SK-N-SH treated with all-trans-retinoic acid at 6 μM for 48 hours (cell line): ENCODE measurements around the gene SEH1L.

ENCODE experiments used
- ATAC-seq: fragments of 200-7000 bp; cut with Tn5 transposase; 3 replicates; pipeline ENCODE4 v1.9.1; 2020; ENCODE audit warnings: mild to moderate bottlenecking, moderate library complexity
- ARNTL ChIP-seq: fragments of 450-650 bp; formaldehyde crosslinking; IDR thresholded peaks from 2 replicates; pipeline ENCODE4 v1.5.0; 2020; ENCODE audit warnings: low read depth, mild to moderate bottlenecking, moderate library complexity, borderline replicate concordance
- BACH2 ChIP-seq: fragments of 250-450 bp; sonication (Bioruptor Pico); IDR thresholded peaks from 2 replicates; pipeline ENCODE4 v1.9.0; 2021; ENCODE audit warnings: mild to moderate bottlenecking, borderline replicate concordance
- CREB5 ChIP-seq: fragments of 250-450 bp; sonication (Bioruptor Pico); IDR thresholded peaks from 2 replicates; pipeline ENCODE4 v1.5.1; 2020; ENCODE audit warnings: low read depth, mild to moderate bottlenecking, moderate library complexity
- ESRRG ChIP-seq: fragments of 250-450 bp; sonication (Bioruptor Pico); IDR thresholded peaks from 2 replicates; pipeline ENCODE4 v1.6.1; 2021; ENCODE audit warnings: mild to moderate bottlenecking
- GLIS3 ChIP-seq: fragments of 250-450 bp; sonication (Bioruptor Pico); IDR thresholded peaks from 2 replicates; pipeline ENCODE4 v1.5.0; 2020; ENCODE audit warnings: mild to moderate bottlenecking, moderate library complexity
- ISL1 ChIP-seq: fragments of 250-450 bp; sonication (Bioruptor Pico); IDR thresholded peaks from 2 replicates; pipeline ENCODE4 v2.1.2; 2022; ENCODE audit warnings: mild to moderate bottlenecking, moderate library complexity
- OSR1 ChIP-seq: fragments of 250-450 bp; sonication (Bioruptor Pico); IDR thresholded peaks from 2 replicates; pipeline ENCODE4 v1.8.0; 2022; ENCODE audit warnings: moderate library complexity, mild to moderate bottlenecking, inconsistent platforms
- PATZ1 ChIP-seq: fragments of 250-450 bp; sonication (Bioruptor Pico); IDR thresholded peaks from 2 replicates; pipeline ENCODE4 v1.8.0; 2020; ENCODE audit warnings: mild to moderate bottlenecking, moderate library complexity, borderline replicate concordance
- PPARA ChIP-seq: fragments of 250-450 bp; sonication (Bioruptor Pico); IDR thresholded peaks from 2 replicates; pipeline ENCODE4 v1.5.0; 2020; ENCODE audit warnings: mild to moderate bottlenecking, borderline replicate concordance
- SNAI2 ChIP-seq: fragments of 250-450 bp; sonication (Bioruptor Pico); IDR thresholded peaks from 2 replicates; pipeline ENCODE4 v1.5.0; 2020; ENCODE audit warnings: mild to moderate bottlenecking, moderate library complexity
- TCF4 ChIP-seq: fragments of 250-450 bp; sonication (Bioruptor Pico); IDR thresholded peaks from 2 replicates; pipeline ENCODE4 v1.8.0; 2021; ENCODE audit warnings: mild to moderate bottlenecking, moderate library complexity, borderline replicate concordance
- TOX ChIP-seq: fragments of 250-450 bp; sonication (Bioruptor Pico); IDR thresholded peaks from 2 replicates; pipeline ENCODE4 v1.8.0; 2021; ENCODE audit warnings: mild to moderate bottlenecking, moderate library complexity, borderline replicate concordance
- ZC3H10 ChIP-seq: fragments of 250-450 bp; sonication (Bioruptor Pico); IDR thresholded peaks from 2 replicates; pipeline ENCODE4 v1.5.1; 2021; ENCODE audit warnings: mild to moderate bottlenecking, moderate library complexity
- ZFP3 ChIP-seq: fragments of 250-450 bp; sonication (Bioruptor Pico); IDR thresholded peaks from 2 replicates; pipeline ENCODE4 v1.5.0; 2020; ENCODE audit warnings: mild to moderate bottlenecking, moderate library complexity
- ZFP30 ChIP-seq: fragments of 450-650 bp; formaldehyde crosslinking; IDR thresholded peaks from 2 replicates; pipeline ENCODE4 v1.5.0; 2022; ENCODE audit warnings: mild to moderate bottlenecking, moderate library complexity
- ZNF565 ChIP-seq: fragments of 450-650 bp; formaldehyde crosslinking; conservative IDR thresholded peaks from 2 replicates; pipeline ENCODE4 v1.5.0; 2020; ENCODE audit warnings: low read depth, mild to moderate bottlenecking, moderate library complexity
- ZNF70 ChIP-seq: fragments of 450-650 bp; formaldehyde crosslinking; IDR thresholded peaks from 2 replicates; pipeline ENCODE4 v1.5.0; 2020; ENCODE audit warnings: mild to moderate bottlenecking, moderate library complexity
- ZNF8 ChIP-seq: fragments of 450-650 bp; formaldehyde crosslinking; IDR thresholded peaks from 2 replicates; pipeline ENCODE4 v1.5.0; 2020; ENCODE audit warnings: mild to moderate bottlenecking, moderate library complexity
- TF ChIP-seq, protein P1 (sequence below): fragments of 250-450 bp; sonication (Bioruptor Pico); IDR thresholded peaks from 2 replicates; pipeline ENCODE4 v1.5.0; 2020; ENCODE audit warnings: mild to moderate bottlenecking, moderate library complexity
- TF ChIP-seq, protein P2 (sequence below): fragments of 250-450 bp; sonication (Bioruptor Pico); IDR thresholded peaks from 2 replicates; pipeline ENCODE4 v1.8.0; 2021; ENCODE audit warnings: low read depth, mild to moderate bottlenecking, moderate library complexity, borderline replicate concordance
- TF ChIP-seq, protein P3 (sequence below): fragments of 250-450 bp; sonication (Bioruptor Pico); IDR thresholded peaks from 2 replicates; pipeline ENCODE4 v1.5.1; 2021; ENCODE audit warnings: mild to moderate bottlenecking, moderate library complexity

The SEH1L gene

DNA sequence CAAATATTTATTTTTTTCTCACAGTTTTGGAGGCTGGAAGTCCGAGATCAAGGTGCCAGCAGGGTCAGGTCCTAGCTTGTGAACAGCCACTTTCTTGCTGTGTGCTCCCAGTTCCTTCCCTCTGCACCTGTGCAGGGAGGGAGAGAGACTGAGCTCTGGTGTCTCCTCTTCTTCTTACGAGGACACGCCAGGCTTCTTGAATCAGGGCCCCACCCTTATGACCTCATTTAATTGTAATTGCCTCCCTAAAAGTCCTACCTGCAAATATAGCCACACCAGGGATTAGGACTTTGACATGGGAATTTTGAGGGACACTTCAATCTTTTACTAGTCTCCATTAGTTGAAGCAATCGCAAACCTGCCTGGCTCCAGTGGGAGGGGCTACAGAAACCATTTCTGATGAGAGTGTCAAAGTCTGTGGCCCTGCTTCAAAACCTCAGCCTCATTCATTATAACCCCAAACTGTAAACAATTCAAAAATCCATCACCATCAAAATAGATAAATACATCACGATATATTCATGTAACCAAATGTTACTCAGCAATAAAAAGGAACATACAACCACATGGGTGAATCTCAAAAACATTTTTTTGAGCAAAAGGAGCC is 18.2 kb upstream of the SEH1L start:
- ATAC-seq: no peak
- no peak for TF ChIP-seq SNAI2 (CRISPR knock-in tag)
- no peak for TF ChIP-seq ZFP3 (CRISPR knock-in tag)
- no peak for TF ChIP-seq BACH2 (CRISPR knock-in tag)
- no peak for TF ChIP-seq OSR1 (CRISPR knock-in tag)
- TF ChIP-seq TCF4: no peak
- no peak for TF ChIP-seq ZNF70 (CRISPR knock-in tag)
- TF ChIP-seq, protein P1, sequence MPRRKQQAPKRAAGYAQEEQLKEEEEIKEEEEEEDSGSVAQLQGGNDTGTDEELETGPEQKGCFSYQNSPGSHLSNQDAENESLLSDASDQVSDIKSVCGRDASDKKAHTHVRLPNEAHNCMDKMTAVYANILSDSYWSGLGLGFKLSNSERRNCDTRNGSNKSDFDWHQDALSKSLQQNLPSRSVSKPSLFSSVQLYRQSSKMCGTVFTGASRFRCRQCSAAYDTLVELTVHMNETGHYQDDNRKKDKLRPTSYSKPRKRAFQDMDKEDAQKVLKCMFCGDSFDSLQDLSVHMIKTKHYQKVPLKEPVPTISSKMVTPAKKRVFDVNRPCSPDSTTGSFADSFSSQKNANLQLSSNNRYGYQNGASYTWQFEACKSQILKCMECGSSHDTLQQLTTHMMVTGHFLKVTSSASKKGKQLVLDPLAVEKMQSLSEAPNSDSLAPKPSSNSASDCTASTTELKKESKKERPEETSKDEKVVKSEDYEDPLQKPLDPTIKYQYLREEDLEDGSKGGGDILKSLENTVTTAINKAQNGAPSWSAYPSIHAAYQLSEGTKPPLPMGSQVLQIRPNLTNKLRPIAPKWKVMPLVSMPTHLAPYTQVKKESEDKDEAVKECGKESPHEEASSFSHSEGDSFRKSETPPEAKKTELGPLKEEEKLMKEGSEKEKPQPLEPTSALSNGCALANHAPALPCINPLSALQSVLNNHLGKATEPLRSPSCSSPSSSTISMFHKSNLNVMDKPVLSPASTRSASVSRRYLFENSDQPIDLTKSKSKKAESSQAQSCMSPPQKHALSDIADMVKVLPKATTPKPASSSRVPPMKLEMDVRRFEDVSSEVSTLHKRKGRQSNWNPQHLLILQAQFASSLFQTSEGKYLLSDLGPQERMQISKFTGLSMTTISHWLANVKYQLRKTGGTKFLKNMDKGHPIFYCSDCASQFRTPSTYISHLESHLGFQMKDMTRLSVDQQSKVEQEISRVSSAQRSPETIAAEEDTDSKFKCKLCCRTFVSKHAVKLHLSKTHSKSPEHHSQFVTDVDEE (CRISPR knock-in tag): no peak
- TF ChIP-seq ZNF8 (CRISPR knock-in tag): no peak
- TF ChIP-seq, protein P2, sequence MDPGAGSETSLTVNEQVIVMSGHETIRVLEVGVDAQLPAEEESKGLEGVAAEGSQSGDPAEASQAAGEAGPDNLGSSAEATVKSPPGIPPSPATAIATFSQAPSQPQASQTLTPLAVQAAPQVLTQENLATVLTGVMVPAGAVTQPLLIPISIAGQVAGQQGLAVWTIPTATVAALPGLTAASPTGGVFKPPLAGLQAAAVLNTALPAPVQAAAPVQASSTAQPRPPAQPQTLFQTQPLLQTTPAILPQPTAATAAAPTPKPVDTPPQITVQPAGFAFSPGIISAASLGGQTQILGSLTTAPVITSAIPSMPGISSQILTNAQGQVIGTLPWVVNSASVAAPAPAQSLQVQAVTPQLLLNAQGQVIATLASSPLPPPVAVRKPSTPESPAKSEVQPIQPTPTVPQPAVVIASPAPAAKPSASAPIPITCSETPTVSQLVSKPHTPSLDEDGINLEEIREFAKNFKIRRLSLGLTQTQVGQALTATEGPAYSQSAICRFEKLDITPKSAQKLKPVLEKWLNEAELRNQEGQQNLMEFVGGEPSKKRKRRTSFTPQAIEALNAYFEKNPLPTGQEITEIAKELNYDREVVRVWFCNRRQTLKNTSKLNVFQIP (CRISPR knock-in tag): no peak
- TF ChIP-seq CREB5 (CRISPR knock-in tag): no peak
- TF ChIP-seq ISL1 (CRISPR knock-in tag): no peak
- TF ChIP-seq, protein P3, sequence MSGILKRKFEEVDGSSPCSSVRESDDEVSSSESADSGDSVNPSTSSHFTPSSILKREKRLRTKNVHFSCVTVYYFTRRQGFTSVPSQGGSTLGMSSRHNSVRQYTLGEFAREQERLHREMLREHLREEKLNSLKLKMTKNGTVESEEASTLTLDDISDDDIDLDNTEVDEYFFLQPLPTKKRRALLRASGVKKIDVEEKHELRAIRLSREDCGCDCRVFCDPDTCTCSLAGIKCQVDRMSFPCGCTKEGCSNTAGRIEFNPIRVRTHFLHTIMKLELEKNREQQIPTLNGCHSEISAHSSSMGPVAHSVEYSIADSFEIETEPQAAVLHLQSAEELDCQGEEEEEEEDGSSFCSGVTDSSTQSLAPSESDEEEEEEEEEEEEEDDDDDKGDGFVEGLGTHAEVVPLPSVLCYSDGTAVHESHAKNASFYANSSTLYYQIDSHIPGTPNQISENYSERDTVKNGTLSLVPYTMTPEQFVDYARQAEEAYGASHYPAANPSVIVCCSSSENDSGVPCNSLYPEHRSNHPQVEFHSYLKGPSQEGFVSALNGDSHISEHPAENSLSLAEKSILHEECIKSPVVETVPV: no peak

GRCh38 chr18:12930376-12930775 is 17.4 kb upstream of the SEH1L start:
- no peak for ATAC-seq
- no peak for TF ChIP-seq ZNF565 (CRISPR knock-in tag)
- no peak for TF ChIP-seq GLIS3 (CRISPR knock-in tag)
- no peak for TF ChIP-seq ZFP30 (CRISPR knock-in tag)
- TF ChIP-seq ESRRG: no peak
- no peak for TF ChIP-seq ARNTL (CRISPR knock-in tag)

- no peak for ATAC-seq
- TF ChIP-seq CREB5 (CRISPR knock-in tag): no peak
- TF ChIP-seq ZNF8 (CRISPR knock-in tag): no peak
- TF ChIP-seq OSR1 (CRISPR knock-in tag): no peak
- no peak for TF ChIP-seq BACH2 (CRISPR knock-in tag)
- TF ChIP-seq, protein P3: no peak
- TF ChIP-seq, protein P2 (CRISPR knock-in tag): no peak
- TF ChIP-seq ARNTL (CRISPR knock-in tag): no peak
- no peak for TF ChIP-seq PATZ1
- TF ChIP-seq ZNF70 (CRISPR knock-in tag): no peak
- no peak for TF ChIP-seq ZC3H10 (CRISPR knock-in tag)
- TF ChIP-seq TOX (CRISPR knock-in tag): no peak
- TF ChIP-seq PPARA (CRISPR knock-in tag): no peak
These were observed 16.9 kb upstream of the SEH1L start for GRCh38 chr18:12930908-12931307.
